ENCODE measurements around the gene TEKT5. TPM values are rescaled to one million over a fixed set of nuclear protein-coding genes. Genes with fewer than 3 reads are reported as not detected.
"Not testable (repeated sequence)": the region's sequence is repeated elsewhere in the genome, so short reads cannot be mapped to it uniquely, and the experiment has no call there.

Gene TEKT5
- total RNA-seq, 4 donors from 2014 or later = 0.20 to 0.93 (median 0.42) TPM; not detected in 1

- no peak for DNase-seq (ENCODE audit: low spot score in 2 of 2)
- WGBS, 2 donors = 78 to 79% methylated on average over 13 to 17 of the region's 19 CpGs
- intact Hi-C loops (cut with DNase I; ENCODE audit: low total_unique reads) = no loop called here
Observed at GRCh38 chr16:10622036-10622921, 72.5 kb downstream of the TEKT5 start.

DNA sequence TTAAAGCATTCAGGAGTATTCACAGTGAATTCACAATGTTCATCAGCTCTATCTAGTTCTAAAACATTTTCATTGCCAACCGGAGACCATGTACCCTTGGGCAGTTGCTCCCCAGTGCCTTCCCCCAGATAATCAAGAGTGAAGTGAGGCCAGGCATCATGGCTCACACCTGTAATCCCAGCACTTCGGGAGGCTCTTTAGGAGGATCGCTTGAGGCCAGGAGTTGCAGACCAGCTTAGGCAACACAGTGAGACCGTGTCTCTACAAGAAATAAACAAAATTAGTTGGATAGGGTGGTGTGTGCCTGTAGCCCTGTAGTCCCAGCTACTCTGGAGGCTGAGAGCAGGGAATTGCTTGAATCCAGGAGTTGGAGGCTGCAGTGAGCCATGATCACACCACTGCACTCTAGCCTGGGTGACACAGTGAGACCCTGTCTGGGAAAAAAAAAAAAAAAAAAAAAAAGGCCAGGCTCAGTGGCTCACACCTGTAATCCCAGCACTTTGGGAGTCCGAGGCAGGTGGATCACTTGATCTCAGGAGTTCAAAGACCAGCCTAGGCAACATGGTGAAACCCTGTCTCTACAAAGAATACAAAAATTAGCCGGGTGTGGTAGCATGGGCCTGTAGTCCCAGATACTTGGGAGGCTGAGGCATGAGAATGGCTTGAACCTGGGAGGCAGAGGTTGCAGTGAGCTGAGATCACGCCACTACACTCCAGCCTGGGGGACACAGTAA is 73.3 kb downstream of the TEKT5 start:
- H3K4me3 ChIP-seq (ENCODE audit: low read depth, poor library complexity, severe bottlenecking); intact Hi-C loops (cut with DNase I; ENCODE audit: low total_unique reads); DNase-seq (ENCODE audit: low spot score in 2 of 2): not testable (repeated sequence)
- WGBS, 2 donors = 75 to 81% methylated on average over 7 of the region's 7 CpGs

More at GRCh38 chr16:10622036-10622921, 72.5 kb downstream of the TEKT5 start:
- no peak overlapping the region for H3K4me3 ChIP-seq (ENCODE audit: low read depth, poor library complexity, severe bottlenecking)
- no peak for TF ChIP-seq POLR2A (IDR thresholded peaks at IDR 0.05)
- TF ChIP-seq, protein P1, sequence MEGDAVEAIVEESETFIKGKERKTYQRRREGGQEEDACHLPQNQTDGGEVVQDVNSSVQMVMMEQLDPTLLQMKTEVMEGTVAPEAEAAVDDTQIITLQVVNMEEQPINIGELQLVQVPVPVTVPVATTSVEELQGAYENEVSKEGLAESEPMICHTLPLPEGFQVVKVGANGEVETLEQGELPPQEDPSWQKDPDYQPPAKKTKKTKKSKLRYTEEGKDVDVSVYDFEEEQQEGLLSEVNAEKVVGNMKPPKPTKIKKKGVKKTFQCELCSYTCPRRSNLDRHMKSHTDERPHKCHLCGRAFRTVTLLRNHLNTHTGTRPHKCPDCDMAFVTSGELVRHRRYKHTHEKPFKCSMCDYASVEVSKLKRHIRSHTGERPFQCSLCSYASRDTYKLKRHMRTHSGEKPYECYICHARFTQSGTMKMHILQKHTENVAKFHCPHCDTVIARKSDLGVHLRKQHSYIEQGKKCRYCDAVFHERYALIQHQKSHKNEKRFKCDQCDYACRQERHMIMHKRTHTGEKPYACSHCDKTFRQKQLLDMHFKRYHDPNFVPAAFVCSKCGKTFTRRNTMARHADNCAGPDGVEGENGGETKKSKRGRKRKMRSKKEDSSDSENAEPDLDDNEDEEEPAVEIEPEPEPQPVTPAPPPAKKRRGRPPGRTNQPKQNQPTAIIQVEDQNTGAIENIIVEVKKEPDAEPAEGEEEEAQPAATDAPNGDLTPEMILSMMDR (IDR thresholded peaks at IDR 0.05) = no peak

- 86% methylated on average over 6 of the region's 6 CpGs for WGBS, 2 donors
- no peak for TF ChIP-seq POLR2A (IDR thresholded peaks at IDR 0.05)
- TF ChIP-seq, protein P1 (IDR thresholded peaks at IDR 0.05) = no peak
- intact Hi-C loops (cut with DNase I; ENCODE audit: low total_unique reads) = no loop called here
- DNase-seq (ENCODE audit: low spot score in 2 of 2) = no peak
- no peak overlapping the region for H3K4me3 ChIP-seq (ENCODE audit: low read depth, poor library complexity, severe bottlenecking)
Observed at GRCh38 chr16:10620120-10620519, 74.6 kb downstream of the TEKT5 start.

GRCh38 chr16:10619271-10619849 is 75.4 kb downstream of the TEKT5 start:
- peak; percentile 42 to 89 for DNase-seq (ENCODE audit: low spot score in 2 of 2)
- intact Hi-C loops (cut with DNase I; ENCODE audit: low total_unique reads) = no loop called here
- H3K4me3 ChIP-seq (ENCODE audit: low read depth, poor library complexity, severe bottlenecking) = no peak overlapping the region
- TF ChIP-seq, protein P1 (IDR thresholded peaks at IDR 0.05) = no peak
- TF ChIP-seq POLR2A (IDR thresholded peaks at IDR 0.05) = no peak
- 27 to 36% methylated on average over 23 to 25 of the region's 25 CpGs for WGBS, 2 donors

GRCh38 chr16:10618710-10619209 is 76.0 kb downstream of the TEKT5 start:
- 34 to 36% methylated on average over 12 to 13 of the region's 13 CpGs for WGBS, 2 donors
- no peak overlapping the region for H3K4me3 ChIP-seq (ENCODE audit: low read depth, poor library complexity, severe bottlenecking)
- TF ChIP-seq, protein P1 (IDR thresholded peaks at IDR 0.05) = no peak
- TF ChIP-seq POLR2A (IDR thresholded peaks at IDR 0.05) = no peak
- intact Hi-C loops (cut with DNase I; ENCODE audit: low total_unique reads) = no loop called here
- DNase-seq (ENCODE audit: low spot score in 2 of 2) = no peak

Measured in lower leg skin (tissue), 4 donors.